GM21423 (cell line): ENCODE measurements around the gene VPS51.
"Not testable (repeated sequence)": the region's sequence is repeated elsewhere in the genome, so short reads cannot be mapped to it uniquely, and the experiment has no call there.

Experiments
- ATAC-seq: cut with Tn5 transposase; IDR thresholded peaks from one replicate; pipeline ENCODE4 v1.9.1; 2021; ENCODE audit warnings: mild to moderate bottlenecking, moderate library complexity; ENCODE audit not compliant: unreplicated experiment

VPS51 gene

GRCh38 chr11:65132238-65132987 lies 36.4 kb downstream of the VPS51 start:
- peak; percentile 30 for ATAC-seq

- ATAC-seq, result no peak
Observed at GRCh38 chr11:65132988-65133700, 37.1 kb downstream of the VPS51 start.

DNA sequence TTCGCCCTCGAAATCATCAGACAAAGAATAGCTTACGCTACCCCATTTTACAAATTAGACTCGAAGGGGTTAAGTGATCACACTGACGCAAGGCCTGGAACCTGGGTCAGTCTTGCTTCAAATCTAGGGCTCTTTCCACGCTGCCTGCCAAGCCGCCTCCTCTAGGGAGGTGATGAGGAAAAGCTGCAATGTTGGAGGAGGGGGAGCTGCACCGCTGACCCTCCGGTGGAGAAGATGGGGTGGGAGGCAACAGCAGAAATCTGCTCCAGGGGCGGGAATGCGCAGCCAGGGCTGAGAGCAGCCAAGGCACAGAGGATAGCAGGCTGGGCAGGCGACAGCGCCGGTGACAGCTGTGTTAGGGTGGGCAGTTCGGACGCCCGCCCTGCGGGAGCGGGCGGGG lies 37.7 kb downstream of the VPS51 start:
- no peak for ATAC-seq

DNA sequence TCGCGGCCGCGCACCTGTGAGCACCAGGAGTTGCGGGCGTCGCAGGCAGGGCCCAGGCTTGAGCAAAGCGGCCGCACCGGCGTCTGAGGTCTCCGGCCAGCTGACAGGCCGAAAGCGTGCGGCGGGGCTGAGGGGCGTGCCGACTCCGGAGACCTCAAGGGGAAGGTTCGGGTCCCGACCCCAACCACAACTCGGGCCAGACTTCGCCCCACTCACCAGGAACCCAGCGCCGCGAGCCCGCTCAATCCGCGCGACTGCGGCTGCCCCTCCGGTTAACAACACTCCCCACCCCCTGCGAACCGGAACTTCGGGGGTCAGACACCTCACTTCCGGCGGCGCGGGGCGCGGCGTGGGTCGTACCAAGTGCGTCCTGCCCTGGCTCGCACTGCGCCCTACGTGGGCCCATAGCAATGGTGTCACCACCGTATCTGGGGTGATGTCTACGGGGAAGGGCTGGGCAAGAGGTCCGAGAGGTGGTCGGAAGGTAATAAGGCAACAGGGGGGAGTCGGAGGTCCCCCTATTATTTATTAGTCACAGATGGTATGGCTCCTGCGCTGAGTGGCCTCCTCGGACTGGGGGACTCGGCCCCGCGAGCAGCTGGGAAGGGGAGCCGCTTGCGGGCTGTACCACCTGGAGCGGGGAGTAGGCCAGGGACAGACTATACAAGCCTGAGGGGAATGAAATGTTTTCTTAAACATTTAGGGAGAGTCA lies 38.4 kb downstream of the VPS51 start, which contains the start of gene SYVN1:
TSS of gene SYVN1 (minus strand) at position 280 of the 712 bp plus-strand sequence. CDS start 918 bp downstream, outside the sequence.
- peak; percentile 51 for ATAC-seq

DNA sequence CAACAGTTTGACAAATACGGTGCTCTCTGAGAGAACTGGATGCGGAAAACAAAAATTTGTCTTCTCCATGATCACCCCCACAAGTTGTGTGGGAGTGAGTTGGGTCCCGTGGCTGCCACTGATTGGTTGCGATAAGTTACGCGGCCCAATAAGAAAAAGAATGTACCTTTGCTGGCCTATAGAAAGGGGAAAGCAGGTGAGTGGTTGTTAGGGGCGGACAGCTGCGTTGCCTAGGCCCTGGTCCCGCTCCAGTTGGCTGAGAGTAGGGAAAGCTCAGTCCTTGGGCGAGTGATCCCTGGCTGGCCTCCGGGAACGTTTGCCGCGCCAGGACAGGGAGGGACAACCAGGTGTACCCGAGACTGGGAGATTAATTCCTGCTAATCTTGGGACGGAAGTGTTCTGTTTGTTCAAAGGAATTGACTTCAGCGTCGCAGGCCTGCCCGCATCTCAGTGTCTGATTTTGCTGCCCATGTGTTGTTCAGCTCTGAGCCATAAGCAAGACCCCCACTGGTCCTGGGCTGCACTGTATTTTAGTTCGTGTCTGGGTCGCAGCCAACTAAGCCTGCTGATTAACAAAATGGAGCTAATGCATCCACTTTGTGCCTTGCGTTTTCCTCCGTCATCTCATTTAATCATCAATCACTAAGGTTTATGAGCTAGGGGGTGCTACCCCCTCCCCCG lies 39.1 kb downstream of the VPS51 start:
- ATAC-seq, result peak; percentile 60

DNA sequence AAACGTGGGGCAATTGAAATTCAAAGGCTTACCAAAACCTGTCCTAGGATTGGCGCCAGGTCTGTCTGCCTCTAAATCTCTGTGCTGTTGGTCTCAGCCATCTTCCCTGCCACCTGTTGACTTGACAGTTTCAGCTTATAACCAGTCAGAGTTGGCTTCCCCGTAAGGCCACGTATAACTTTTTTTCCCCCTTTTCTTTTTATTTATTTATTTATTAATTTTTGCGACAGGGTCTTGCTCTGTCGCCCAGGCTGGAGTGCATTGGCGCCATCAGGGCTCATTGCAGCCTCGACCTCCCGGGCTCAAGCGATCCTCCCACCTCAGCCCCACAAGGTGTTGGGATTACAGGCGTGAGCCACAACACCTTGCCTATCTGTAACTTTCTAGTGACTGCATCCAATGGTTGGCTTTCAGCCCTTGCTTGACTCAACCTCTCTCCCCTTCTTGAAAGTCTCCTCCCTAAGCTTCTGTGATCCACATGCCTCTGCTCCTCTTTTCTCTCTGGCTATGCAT lies 39.7 kb downstream of the VPS51 start:
- no peak for ATAC-seq

GRCh38 chr11:65136515-65137096 lies 40.6 kb downstream of the VPS51 start:
- ATAC-seq, result no peak

DNA sequence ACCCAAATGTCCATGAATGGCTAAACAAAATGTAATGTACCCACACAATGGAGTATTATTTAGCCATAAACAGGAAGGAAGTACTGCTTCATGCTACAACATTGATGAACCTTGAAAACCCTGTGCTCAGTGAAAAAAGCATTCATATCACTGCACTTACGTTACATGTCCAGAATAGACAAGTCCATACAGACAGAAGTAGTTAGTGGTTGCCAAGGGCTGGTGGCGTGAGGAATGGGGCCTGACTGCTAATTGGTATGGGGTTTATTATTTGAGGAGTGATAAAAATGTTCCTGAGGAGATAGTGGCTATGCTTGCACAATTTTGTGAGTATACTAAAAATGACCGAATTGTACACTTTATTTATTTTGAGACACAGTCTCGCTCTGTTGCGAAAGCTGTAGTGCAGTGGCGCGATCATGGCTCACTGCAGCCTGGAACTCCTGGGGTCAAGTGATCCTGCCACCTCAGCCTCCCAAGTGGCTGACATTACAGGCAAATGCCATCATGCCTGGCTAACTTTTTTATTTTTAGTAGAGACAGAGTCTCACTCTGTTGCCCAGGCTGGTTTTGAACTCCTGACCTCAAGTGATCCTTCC lies 46.0 kb downstream of the VPS51 start:
- no peak for ATAC-seq

- no peak for ATAC-seq
Observed at GRCh38 chr11:65147352-65148075, 51.5 kb downstream of the VPS51 start.

GRCh38 chr11:65148657-65149056 lies 52.6 kb downstream of the VPS51 start:
- ATAC-seq, result no peak

DNA sequence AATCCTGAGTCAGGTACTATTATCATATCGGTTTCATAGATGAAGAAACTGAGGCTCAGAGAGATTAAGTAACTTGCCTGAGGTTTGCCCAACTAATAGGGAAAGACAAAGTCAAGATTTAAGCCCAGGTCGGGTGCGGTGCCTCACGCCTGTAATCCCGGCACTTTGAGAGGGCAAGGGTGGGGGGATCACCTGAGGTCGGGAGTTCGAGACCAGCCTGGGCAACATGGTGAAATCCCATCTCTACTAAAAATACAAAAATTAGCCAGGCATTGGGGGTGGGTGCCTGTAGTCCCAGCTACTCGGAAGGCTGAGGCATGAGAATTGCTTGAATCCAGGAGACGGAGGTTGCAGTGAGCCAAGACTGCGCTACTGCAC lies 54.1 kb downstream of the VPS51 start:
- not testable (repeated sequence) for ATAC-seq

GRCh38 chr11:65150509-65151299 lies 54.7 kb downstream of the VPS51 start:
- no peak for ATAC-seq

- ATAC-seq, result no peak
Observed at GRCh38 chr11:65151331-65151899, 55.4 kb downstream of the VPS51 start.

DNA sequence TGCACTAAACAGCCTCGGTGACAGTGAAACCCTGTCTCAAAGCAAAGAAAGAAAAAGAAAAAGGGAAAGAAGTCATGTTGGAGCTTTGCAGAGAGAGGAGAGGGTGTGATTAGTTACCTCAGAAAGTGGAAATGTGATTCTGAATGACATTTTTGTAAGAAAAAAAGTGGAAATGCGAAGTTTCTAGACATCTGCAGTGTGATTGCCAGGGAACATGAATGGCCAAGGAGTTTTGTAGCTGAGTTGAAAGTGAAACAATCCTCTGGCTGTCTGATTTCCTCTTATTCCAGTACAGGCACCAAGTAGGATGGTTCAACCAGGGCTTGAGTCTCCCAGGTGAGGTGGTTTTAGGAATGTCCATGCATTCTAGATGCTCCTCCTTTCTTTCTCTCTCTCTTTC lies 56.1 kb downstream of the VPS51 start:
- no peak for ATAC-seq

DNA sequence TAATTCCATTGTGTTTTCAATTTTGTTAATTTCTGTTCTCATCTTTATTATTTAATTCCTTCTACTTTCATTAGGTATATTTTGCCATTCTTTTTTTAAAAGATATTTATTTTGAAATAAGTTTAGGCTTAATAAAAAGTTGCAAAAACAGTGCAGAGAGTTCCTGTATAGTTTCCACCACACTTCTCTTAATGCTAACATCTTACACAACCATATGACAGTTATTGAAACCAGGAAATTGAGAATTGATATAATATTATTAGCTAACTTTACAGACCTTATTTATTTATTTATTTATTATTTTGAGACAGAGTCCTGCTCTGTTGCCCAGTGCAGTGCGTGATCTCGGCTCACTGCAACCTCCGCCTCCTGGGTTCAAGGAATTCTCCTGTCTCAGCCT lies 60.2 kb downstream of the VPS51 start:
- ATAC-seq, result no peak

DNA sequence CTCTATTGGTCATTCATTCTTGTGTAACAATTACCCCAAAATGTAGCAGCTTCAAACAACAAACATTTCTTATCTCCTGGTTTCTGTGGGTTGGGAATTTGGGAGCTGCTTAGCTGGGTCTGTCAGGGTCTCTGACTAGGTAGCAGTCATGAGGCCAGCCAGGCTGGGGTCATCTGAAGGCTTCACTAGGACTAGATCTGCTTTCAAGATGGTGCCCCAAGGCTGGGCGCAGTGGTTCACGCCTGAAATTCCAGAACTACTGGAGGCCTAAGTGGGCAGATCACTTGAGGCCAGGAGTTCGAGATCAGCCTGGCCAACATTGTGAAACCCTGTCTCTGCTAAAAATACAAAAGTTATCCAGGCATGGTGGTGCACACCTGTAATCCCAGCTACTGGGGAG lies 60.9 kb downstream of the VPS51 start:
- no peak for ATAC-seq

GRCh38 chr11:65157336-65157735 lies 61.3 kb downstream of the VPS51 start:
- ATAC-seq, result no peak

DNA sequence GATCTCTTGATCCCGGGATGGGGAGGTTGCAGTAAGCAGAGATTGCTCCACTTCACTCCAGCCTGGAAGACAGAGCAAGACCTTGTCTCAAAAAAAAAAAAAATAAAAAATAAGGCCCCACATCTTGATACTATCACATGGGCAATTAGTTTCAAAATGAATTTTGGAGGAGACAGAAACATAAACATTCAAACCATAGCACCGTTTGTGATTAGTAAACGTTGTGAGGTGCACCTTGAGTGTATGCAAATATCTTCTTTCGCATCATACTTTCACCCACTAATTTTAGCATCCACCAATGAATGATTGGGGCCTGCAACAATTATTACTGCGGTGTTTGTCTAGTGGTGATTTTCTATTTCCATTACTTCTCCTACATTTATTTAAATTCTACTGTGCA lies 63.0 kb downstream of the VPS51 start:
- ATAC-seq, result no peak
